Activated CD8-positive, alpha-beta memory T cell treated with anti-CD3 and anti-CD28 coated beads, Interleukin-2, amount 10 ng/mL, durations not matched to agents 7 days and 5 days (primary cell): ENCODE measurements around the gene CPVL. TPM values are rescaled to one million over a fixed set of nuclear protein-coding genes. Genes with fewer than 3 reads are reported as not detected.

Source experiments
- ATAC-seq: fragments of 150-1000 bp; cut with Tn5 transposase; one replicate; pipeline ENCODE4 v1.10.0; 2021; ENCODE audit warnings: moderate library complexity
- CTCF ChIA-PET: fragments of 350-600 bp; sonication (Branson Sonifier 250); formaldehyde crosslinking; loops from one replicate; lab custom pipeline; 2021; ENCODE audit warnings: antibody characterized with exemption; lab: Charles Lee
- DNase-seq: peaks from one replicate; pipeline ENCODE4 v3.0.0-alpha.2; 2020
- H3K27ac Mint-ChIP-seq: one replicate; pipeline ENCODE4 v1.8.0; 2021; ENCODE audit warnings: mild to moderate bottlenecking, mixed read lengths
- H3K27me3 Mint-ChIP-seq: one replicate; pipeline ENCODE4 v1.8.0; 2021; ENCODE audit warnings: mixed read lengths
- H3K36me3 Mint-ChIP-seq: one replicate; pipeline ENCODE4 v1.8.0; 2021; ENCODE audit warnings: mild to moderate bottlenecking, mixed read lengths
- H3K4me1 Mint-ChIP-seq: one replicate; pipeline ENCODE4 v1.8.0; 2021; ENCODE audit warnings: mixed read lengths
- H3K4me3 Mint-ChIP-seq: one replicate; pipeline ENCODE4 v1.8.0; 2021; ENCODE audit warnings: mild to moderate bottlenecking, moderate library complexity, mixed read lengths
- H3K9me3 Mint-ChIP-seq: one replicate; pipeline ENCODE4 v1.8.0; 2022; ENCODE audit warnings: low read depth, mixed read lengths
- total RNA-seq, 2 experiments: library from RNA; stranded (reverse); gene quantifications; one replicate each; pipeline ENCODE4 v1.2.3, GENCODE V29; 2021

The CPVL gene
- total RNA-seq, 2 experiments from 2014 or later, result 0.33 to 1.8 TPM

DNA sequence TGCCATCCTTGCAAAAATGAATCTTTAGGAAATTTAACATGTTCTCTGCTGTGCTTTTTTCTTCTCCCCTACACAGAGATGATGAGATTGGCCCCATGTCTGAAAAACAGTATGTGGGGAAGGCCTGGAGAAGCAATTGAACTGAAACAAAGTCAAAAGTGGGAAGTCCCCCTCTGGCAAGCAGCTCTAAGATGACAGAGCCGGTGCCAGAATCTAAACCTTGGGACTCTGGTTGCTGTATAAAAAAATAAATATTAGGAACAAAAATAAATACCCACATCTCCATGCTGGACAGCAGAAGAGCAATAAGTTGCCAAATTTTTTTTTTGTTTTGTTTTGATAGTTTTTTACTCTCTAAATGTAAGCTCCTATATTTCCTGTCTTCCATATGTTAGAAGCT is 136.4 kb downstream of the CPVL start:
- CTCF ChIA-PET, result no interaction called here
- Mint-ChIP-seq H3K27me3 (peaks cover 20% of the 10 kb centered on the region), H3K9me3 (no peaks in the 10 kb centered on the region), H3K4me1 (no peaks in the 10 kb centered on the region), H3K27ac (no peak overlapping the region), H3K36me3 (no peaks in the 10 kb centered on the region), H3K4me3 (no peak overlapping the region)
- DNase-seq, result no peak
- no peak for ATAC-seq

DNA sequence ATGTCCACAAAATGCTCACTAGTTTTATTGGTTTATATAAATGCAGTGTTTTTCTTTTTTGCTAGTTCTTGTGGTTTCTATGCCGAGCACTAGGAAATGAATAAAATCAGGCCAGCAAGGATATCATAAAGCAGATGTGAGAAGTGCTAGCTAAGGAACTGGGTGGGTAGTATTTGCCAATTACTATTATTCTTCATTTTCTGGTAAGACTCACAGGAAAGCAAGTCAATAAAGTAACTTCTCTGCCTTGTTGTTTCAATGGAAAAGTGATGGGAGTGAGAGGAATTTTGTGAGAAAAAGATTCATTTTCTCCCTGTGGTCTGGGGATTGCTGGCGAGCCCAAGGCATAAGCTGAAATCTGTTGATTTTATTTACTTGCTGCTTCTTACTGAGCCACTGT is 137.7 kb downstream of the CPVL start:
- Mint-ChIP-seq H3K27me3 (peaks cover 20% of the 10 kb centered on the region), H3K4me1 (no peaks in the 10 kb centered on the region), H3K4me3 (no peak overlapping the region), H3K9me3 (no peaks in the 10 kb centered on the region), H3K36me3 (no peaks in the 10 kb centered on the region), H3K27ac (no peak overlapping the region)
- CTCF ChIA-PET, result interaction anchor here (0.7 kb wide), 1 partner anchor 361 kb away, joined by 3 read pairs; no protein-coding TSS in a partner anchor
- DNase-seq, result no peak
- no peak for ATAC-seq

DNA sequence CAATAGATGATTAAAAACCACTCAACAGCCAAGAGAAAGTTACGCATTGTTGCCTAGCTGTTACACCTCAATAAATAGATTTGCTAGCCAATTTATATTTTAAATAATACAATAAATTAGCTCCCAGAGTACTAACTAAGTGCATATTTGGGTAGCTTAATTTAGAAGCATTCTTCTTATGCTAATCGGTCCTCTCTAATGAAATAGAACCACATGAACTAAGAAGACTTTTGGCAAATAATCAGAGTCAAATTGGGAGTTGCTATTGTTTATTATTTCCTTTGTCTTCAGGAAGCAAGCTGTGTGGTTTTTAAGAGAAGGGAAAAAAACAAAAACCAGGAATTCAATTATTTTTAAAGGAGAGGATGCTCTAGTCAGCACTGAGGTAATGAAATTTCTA is 139.2 kb downstream of the CPVL start:
- no peak overlapping the region for H3K27ac Mint-ChIP-seq
- H3K9me3 Mint-ChIP-seq, result no peaks in the 10 kb centered on the region
- DNase-seq (no peak), ATAC-seq (no peak)
- no peak overlapping the region for H3K4me3 Mint-ChIP-seq
- CTCF ChIA-PET, result no interaction called here
- H3K27me3 Mint-ChIP-seq, result peaks cover 24% of the 10 kb centered on the region
- no peaks in the 10 kb centered on the region for H3K4me1 Mint-ChIP-seq
- H3K36me3 Mint-ChIP-seq, result no peaks in the 10 kb centered on the region

- Mint-ChIP-seq H3K27ac (no peak overlapping the region), H3K4me1 (no peaks in the 10 kb centered on the region), H3K27me3 (peaks cover 24% of the 10 kb centered on the region), H3K36me3 (no peaks in the 10 kb centered on the region), H3K4me3 (no peak overlapping the region), H3K9me3 (no peaks in the 10 kb centered on the region)
- CTCF ChIA-PET, result no interaction called here
- DNase-seq (no peak), ATAC-seq (no peak)
Measured at GRCh38 chr7:29005829-29006228, 140.5 kb downstream of the CPVL start.

GRCh38 chr7:29005406-29005805 is 140.9 kb downstream of the CPVL start:
- CTCF ChIA-PET, result interaction anchor here (0.7 kb wide), 1 partner anchor 137 kb away, joined by 4 read pairs; no protein-coding TSS in a partner anchor
- Mint-ChIP-seq H3K4me1 (no peaks in the 10 kb centered on the region), H3K36me3 (no peaks in the 10 kb centered on the region), H3K9me3 (no peaks in the 10 kb centered on the region), H3K4me3 (no peak overlapping the region), H3K27me3 (peaks cover 24% of the 10 kb centered on the region), H3K27ac (no peak overlapping the region)
- ATAC-seq (no peak), DNase-seq (no peak)

- CTCF ChIA-PET, result no interaction called here
- no peak overlapping the region for H3K4me3 Mint-ChIP-seq
- no peaks in the 10 kb centered on the region for H3K4me1 Mint-ChIP-seq
- H3K27ac Mint-ChIP-seq, result no peak overlapping the region
- H3K36me3 Mint-ChIP-seq, result no peaks in the 10 kb centered on the region
- H3K27me3 Mint-ChIP-seq, result peaks cover 21% of the 10 kb centered on the region
- H3K9me3 Mint-ChIP-seq, result no peaks in the 10 kb centered on the region
- ATAC-seq (no peak), DNase-seq (no peak)
Measured at GRCh38 chr7:29003703-29004102, 142.6 kb downstream of the CPVL start.

DNA sequence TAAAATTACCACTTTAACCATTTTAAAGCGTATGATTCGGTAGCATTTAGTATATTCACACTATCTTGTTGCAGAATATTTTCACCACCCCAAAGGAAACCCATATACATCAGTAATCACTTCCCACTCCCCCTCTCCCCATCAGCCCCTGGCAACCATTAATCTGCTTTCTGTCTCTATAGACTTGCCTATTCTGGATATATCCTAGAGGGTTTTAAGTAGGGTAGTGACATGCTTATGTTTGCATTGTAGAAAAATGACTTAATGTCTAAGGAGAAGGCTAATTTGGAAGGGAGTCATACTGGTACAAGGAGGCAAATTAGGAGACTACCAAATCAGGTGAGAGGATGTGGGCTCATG is 145.6 kb downstream of the CPVL start:
- Mint-ChIP-seq H3K27ac (no peak overlapping the region), H3K36me3 (no peaks in the 10 kb centered on the region), H3K9me3 (no peaks in the 10 kb centered on the region), H3K4me1 (no peaks in the 10 kb centered on the region), H3K27me3 (peaks cover 15% of the 10 kb centered on the region), H3K4me3 (no peak overlapping the region)
- DNase-seq (no peak), ATAC-seq (no peak)
- CTCF ChIA-PET, result no interaction called here

DNA sequence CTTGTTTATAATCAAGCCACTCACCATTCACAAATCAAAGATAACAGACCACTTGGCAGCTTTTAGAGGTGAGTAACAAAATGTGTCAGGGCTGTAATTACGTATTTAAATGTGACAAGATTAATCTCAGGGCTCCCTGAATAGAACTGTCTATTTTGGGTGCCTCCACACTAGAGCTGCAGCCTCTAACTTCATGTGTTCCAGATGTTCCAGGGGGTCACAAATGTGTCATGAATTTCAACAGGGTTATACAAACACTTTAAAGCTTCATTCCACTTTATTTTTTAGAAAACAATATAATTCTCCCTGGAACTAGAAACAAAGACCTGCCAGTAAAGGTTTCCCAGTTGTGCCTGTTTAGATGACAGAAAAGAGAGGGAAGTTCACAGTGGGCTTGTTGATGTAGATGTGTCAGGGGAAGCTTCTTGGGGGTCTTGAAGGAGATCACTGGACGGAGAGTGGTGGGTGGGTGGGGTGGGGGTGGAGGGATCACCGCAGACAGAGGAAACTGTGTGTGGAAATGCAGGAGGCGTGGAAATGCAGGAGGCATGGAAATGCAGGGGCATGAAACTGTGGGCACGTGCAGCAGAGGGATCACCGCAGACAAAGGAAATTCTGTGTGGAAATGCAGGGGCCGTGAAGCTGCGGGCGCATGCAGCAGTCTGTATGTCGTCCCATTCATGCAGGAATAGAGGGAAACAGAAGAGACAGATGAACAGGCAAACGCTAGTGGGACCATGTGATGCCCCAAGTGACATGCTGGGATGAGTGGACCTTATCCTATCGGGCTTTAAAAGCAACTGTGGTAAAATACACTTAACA is 146.2 kb downstream of the CPVL start:
- DNase-seq (no peak), ATAC-seq (no peak)
- Mint-ChIP-seq H3K36me3 (no peaks in the 10 kb centered on the region), H3K4me3 (no peak overlapping the region), H3K27ac (no peak overlapping the region), H3K9me3 (no peaks in the 10 kb centered on the region), H3K27me3 (peaks cover 17% of the 10 kb centered on the region), H3K4me1 (no peaks in the 10 kb centered on the region)
- CTCF ChIA-PET, result no interaction called here

DNA sequence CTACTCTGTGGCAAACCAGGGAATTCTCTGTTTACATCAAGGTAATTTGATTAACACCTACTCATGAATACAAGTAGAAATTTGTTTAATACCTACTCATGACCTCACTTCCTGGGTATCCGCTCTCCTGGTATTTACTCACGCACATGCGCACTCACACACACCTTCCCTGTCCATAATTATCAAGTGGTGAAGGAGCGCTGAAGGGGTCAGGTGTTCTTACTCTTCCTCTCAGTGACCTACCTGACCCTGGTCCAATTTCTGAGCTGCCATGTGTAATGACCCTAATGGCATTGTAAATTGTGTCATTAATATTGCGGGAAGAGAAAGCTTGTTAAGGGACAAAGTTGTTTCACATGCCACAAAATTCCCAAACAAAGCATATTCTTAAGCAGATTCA is 146.9 kb downstream of the CPVL start:
- Mint-ChIP-seq H3K4me1 (no peaks in the 10 kb centered on the region), H3K27me3 (peaks cover 17% of the 10 kb centered on the region), H3K4me3 (no peak overlapping the region), H3K27ac (no peak overlapping the region), H3K9me3 (no peaks in the 10 kb centered on the region), H3K36me3 (no peaks in the 10 kb centered on the region)
- CTCF ChIA-PET, result no interaction called here
- no peak for DNase-seq
- ATAC-seq, result no peak

DNA sequence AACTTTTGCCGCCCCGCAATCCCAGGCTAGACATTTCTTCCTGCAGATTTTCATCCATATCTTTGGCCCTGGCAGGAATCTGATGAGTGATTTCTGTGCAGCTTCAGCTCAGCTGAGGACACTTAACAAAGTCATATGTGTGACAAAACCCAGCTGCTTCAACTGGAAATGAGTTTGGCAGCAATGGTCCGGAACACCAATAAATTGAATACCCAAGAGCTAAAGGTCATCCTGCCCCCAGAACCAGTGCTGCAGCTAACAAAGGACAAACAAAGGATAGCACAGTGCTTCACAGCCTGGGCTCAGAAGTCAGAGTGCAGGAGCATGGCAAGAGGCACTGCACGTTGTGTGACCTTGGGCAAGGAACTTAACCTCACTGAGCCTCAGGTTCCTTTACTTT is 148.2 kb downstream of the CPVL start:
- Mint-ChIP-seq H3K27ac (no peak overlapping the region), H3K9me3 (no peaks in the 10 kb centered on the region), H3K4me1 (no peaks in the 10 kb centered on the region), H3K36me3 (no peaks in the 10 kb centered on the region), H3K4me3 (no peak overlapping the region), H3K27me3 (peaks cover 18% of the 10 kb centered on the region)
- CTCF ChIA-PET, result no interaction called here
- DNase-seq, result no peak
- no peak for ATAC-seq

DNA sequence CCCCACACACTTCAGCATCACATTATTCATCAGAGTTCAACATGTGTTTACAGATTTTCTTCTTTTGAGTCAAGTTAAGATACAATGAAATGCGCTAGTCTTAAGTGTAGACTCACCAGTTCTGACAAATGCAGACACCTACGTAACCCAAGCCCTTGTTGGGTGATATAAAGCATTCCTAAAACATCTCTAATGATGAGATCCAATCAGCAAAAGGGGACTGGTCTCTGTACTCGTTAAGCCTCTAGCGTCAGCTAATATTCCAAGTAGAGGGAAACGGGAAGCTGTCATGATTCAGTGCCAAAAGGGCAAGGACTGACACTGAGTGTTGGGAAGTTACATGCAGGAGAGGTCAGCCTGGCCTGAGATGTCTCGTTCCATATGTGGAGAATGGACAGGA is 149.5 kb downstream of the CPVL start:
- ATAC-seq (no peak), DNase-seq (no peak)
- Mint-ChIP-seq H3K27me3 (peaks cover 15% of the 10 kb centered on the region), H3K36me3 (no peaks in the 10 kb centered on the region), H3K27ac (no peak overlapping the region), H3K9me3 (no peaks in the 10 kb centered on the region), H3K4me3 (no peak overlapping the region), H3K4me1 (no peaks in the 10 kb centered on the region)
- CTCF ChIA-PET, result no interaction called here

DNA sequence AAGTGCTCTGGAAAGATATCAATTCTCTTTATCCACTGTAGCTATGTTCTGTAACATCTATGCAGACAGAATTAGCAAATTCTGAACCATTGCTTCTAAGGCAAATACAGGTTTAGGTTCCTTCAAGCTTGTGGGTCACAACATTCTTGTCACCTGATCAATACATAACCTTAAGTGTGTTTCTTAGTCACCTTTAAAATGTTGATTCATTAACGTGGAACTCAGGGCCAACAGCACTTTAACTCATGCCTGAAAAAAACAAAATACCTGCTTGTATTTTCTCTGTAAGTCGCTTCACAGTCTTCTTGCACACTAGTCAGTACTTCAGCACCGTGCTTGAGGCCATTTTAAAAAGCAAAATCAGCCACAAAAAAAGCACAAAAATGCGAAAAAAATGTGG is 153.0 kb downstream of the CPVL start:
- ATAC-seq, result no peak
- Mint-ChIP-seq H3K27me3 (peaks cover 18% of the 10 kb centered on the region), H3K27ac (no peak overlapping the region), H3K4me3 (no peak overlapping the region), H3K36me3 (no peaks in the 10 kb centered on the region), H3K4me1 (no peaks in the 10 kb centered on the region), H3K9me3 (no peaks in the 10 kb centered on the region)
- DNase-seq, result no peak
- CTCF ChIA-PET, result no interaction called here

DNA sequence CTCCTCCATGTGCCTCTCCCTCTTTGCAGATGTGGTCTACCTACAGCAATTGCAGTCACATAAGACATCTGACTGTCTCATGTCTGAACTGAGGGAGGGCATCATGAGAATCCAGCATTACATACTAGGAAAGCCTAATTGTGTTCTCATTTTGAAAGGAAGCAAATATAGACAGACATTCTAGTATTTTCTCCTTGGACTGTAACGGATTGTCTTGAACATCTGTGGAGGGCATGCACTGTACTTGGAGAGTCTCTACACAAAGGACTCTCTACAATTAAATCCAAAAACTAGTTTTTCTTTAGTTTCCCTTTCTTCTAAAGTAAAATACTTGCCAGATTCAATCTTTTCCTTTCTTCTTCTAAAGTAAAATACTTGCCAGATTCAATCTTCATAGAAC is 153.5 kb downstream of the CPVL start:
- Mint-ChIP-seq H3K27ac (no peak overlapping the region), H3K9me3 (no peaks in the 10 kb centered on the region), H3K4me3 (no peak overlapping the region), H3K27me3 (peaks cover 17% of the 10 kb centered on the region), H3K4me1 (no peaks in the 10 kb centered on the region), H3K36me3 (no peaks in the 10 kb centered on the region)
- CTCF ChIA-PET, result interaction anchor here (1.0 kb wide), 1 partner anchor 114 kb away, joined by 3 read pairs; no protein-coding TSS in a partner anchor
- no peak for DNase-seq
- ATAC-seq, result no peak

DNA sequence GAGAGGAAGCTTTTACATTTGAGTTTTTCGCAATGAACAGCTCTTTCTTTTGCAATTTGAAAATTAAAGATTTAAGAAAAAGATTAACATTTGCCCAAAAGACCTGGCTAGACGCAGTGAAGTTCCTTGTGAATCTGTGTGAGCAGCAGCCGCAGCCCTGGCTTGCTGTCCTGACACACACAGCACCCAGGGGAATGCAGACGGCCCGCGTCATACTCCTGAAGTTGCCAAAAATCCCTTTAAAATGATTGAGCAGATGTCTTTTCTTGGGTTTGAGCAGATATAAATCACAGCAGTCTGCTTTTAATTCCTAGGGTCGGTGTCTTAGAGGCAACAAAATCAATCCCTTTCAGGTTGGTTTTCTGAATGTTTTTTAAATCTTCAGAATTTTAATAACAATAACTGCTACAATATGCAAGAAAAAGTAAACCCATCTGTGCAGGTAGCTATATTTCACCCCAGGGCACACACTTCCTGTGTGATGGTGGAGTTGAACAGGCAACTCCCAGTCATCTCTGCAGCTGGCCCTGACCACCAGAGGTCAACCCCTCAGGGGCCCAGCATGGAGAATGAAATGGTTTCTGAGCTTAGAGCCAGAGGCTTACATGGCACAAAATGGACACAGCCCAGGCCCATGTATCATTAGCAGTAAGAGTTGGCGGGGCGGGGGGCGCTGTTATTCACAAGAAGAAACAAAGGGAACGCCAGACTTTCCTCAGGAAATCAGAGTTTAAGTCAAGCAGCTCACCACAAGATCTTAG is 156.0 kb downstream of the CPVL start:
- ATAC-seq (no peak), DNase-seq (no peak)
- Mint-ChIP-seq H3K27ac (no peak overlapping the region), H3K4me3 (no peak overlapping the region), H3K4me1 (no peaks in the 10 kb centered on the region), H3K36me3 (no peaks in the 10 kb centered on the region), H3K27me3 (peaks cover 19% of the 10 kb centered on the region), H3K9me3 (no peaks in the 10 kb centered on the region)
- CTCF ChIA-PET, result no interaction called here
